ENCODE measurements around the gene EIF2B5. TPM values are rescaled to one million over a fixed set of nuclear protein-coding genes. Genes with fewer than 3 reads are reported as not detected.
"Not testable (repeated sequence)": the region's sequence is repeated elsewhere in the genome, so short reads cannot be mapped to it uniquely, and the experiment has no call there.

EIF2B5 gene
- polyA plus RNA-seq, 3 donors = 22.7 to 50.0 (median 24.1) TPM

DNA sequence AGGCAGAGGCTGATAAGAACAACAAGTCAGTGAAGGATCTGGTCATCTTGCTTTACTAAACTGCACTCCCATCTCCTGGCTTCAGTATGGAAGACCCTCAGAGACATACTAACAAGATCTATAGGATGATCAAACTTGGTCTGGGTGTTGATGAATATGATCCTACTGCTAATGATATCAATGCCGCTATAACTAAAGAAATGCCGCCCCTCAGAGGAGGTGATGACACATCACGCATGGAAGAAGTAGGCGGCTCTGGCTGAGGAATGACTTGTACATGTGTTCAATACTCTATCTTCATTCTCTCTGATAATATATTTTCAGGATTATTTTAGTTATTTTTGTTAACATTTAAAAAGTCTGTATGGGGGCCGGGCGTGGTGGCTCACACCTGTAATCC lies 17.5 kb upstream of the EIF2B5 start:
- Histone ChIP-seq H3K79me2 (ENCODE audit: insufficient read depth, low read length) (no peaks in the 10 kb centered on the region), H3K4me1 (ENCODE audit: control insufficient read depth in 1 of 2, insufficient read depth in 2 of 2, low read length in 2 of 2) (no peaks in the 10 kb centered on the region), H3K9ac (ENCODE audit: insufficient read depth, low read length, poor library complexity, severe bottlenecking) (no peak overlapping the region), H2AFZ (ENCODE audit: insufficient read depth, low read depth, low read length, poor library complexity, severe bottlenecking) (no peak overlapping the region), H3K4me2 (replicated peaks; ENCODE audit: extremely low read depth, low read length, poor library complexity, severe bottlenecking) (no peak overlapping the region), H3K27ac (ENCODE audit: low read depth in 1 of 2, low read length in 2 of 2) (no peak overlapping the region), H3K27me3 (ENCODE audit: control insufficient read depth in 2 of 2, insufficient read depth in 2 of 2, low read length in 2 of 2) (no peaks in the 10 kb centered on the region), H3K9me3 (replicated peaks in 1 of 2; ENCODE audit: control insufficient read depth in 1 of 2, insufficient read depth in 1 of 2, low read length in 2 of 2) (no peaks in the 10 kb centered on the region), H3K36me3 (replicated peaks in 1 of 2; ENCODE audit: control insufficient read depth in 1 of 2, insufficient read depth in 2 of 2, low read length in 2 of 2) (no peaks in the 10 kb centered on the region), H3K4me3 (replicated peaks in 1 of 3; ENCODE audit: low read depth in 2 of 3, low read length in 3 of 3) (no peak overlapping the region), H4K20me1 (ENCODE audit: insufficient read depth, low read length) (no peaks in the 10 kb centered on the region)
- H3K27ac Mint-ChIP-seq = no peak overlapping the region
- H3K9me3 Mint-ChIP-seq = peaks cover 0 to 6% (median 0%) of the 10 kb centered on the region in 7 donors
- no peak overlapping the region for H3K4me3 Mint-ChIP-seq
- peaks cover 3 to 6% (median 3%) of the 10 kb centered on the region in 3 donors for H3K27me3 Mint-ChIP-seq (ENCODE audit: low read depth in 3 of 3)
- DNase-seq = no peak
- intact Hi-C loops (cut with micrococcal nuclease) = no loop called here
- H3K36me3 Mint-ChIP-seq = no peaks in the 10 kb centered on the region
- WGBS (ENCODE audit: insufficient coverage) = no CpG with 5 or more reads among the region's 6 CpGs
- TF ChIP-seq, protein P1, sequence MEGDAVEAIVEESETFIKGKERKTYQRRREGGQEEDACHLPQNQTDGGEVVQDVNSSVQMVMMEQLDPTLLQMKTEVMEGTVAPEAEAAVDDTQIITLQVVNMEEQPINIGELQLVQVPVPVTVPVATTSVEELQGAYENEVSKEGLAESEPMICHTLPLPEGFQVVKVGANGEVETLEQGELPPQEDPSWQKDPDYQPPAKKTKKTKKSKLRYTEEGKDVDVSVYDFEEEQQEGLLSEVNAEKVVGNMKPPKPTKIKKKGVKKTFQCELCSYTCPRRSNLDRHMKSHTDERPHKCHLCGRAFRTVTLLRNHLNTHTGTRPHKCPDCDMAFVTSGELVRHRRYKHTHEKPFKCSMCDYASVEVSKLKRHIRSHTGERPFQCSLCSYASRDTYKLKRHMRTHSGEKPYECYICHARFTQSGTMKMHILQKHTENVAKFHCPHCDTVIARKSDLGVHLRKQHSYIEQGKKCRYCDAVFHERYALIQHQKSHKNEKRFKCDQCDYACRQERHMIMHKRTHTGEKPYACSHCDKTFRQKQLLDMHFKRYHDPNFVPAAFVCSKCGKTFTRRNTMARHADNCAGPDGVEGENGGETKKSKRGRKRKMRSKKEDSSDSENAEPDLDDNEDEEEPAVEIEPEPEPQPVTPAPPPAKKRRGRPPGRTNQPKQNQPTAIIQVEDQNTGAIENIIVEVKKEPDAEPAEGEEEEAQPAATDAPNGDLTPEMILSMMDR (IDR thresholded peaks at IDR 0.05) = no peak
- H3K4me1 Mint-ChIP-seq = peaks cover under 1% of the 10 kb centered on the region

DNA sequence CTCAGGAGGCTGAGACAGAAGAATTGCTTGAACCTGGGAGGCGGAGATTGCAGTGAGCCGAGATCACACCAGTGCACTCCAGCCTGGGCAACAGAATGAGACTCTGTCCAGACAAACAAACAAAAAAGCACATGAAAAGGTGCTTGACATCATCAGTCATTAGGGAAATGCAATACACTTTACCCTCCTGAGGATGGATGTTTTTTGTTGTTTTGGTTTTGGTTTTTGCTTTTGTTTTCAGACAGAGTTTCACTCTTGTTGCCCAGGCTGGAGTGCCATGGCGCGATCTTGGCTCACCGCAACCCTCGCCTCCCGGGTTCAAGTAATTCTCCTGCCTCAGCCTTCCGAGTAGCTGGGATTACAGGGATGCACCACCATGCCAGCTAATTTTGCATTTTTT lies 14.1 kb upstream of the EIF2B5 start:
- H3K27ac Mint-ChIP-seq; H3K79me2 ChIP-seq (ENCODE audit: insufficient read depth, low read length); H3K4me2 ChIP-seq (replicated peaks; ENCODE audit: extremely low read depth, low read length, poor library complexity, severe bottlenecking); H3K9ac ChIP-seq (ENCODE audit: insufficient read depth, low read length, poor library complexity, severe bottlenecking); H4K20me1 ChIP-seq (ENCODE audit: insufficient read depth, low read length); H3K36me3 ChIP-seq (replicated peaks in 1 of 2; ENCODE audit: control insufficient read depth in 1 of 2, insufficient read depth in 2 of 2, low read length in 2 of 2); H3K4me1 ChIP-seq (ENCODE audit: control insufficient read depth in 1 of 2, insufficient read depth in 2 of 2, low read length in 2 of 2); H3K27me3 Mint-ChIP-seq (ENCODE audit: low read depth in 3 of 3); H3K4me3 ChIP-seq (replicated peaks in 1 of 3; ENCODE audit: low read depth in 2 of 3, low read length in 3 of 3); DNase-seq; H3K27ac ChIP-seq (ENCODE audit: low read depth in 1 of 2, low read length in 2 of 2); H2AFZ ChIP-seq (ENCODE audit: insufficient read depth, low read depth, low read length, poor library complexity, severe bottlenecking); H3K9me3 Mint-ChIP-seq; intact Hi-C loops (cut with micrococcal nuclease); H3K4me1 Mint-ChIP-seq; H3K4me3 Mint-ChIP-seq; H3K9me3 ChIP-seq (replicated peaks in 1 of 2; ENCODE audit: control insufficient read depth in 1 of 2, insufficient read depth in 1 of 2, low read length in 2 of 2); H3K36me3 Mint-ChIP-seq; H3K27me3 ChIP-seq (ENCODE audit: control insufficient read depth in 2 of 2, insufficient read depth in 2 of 2, low read length in 2 of 2): not testable (repeated sequence)
- WGBS (ENCODE audit: insufficient coverage) = 98% methylated on average over 8 of the region's 8 CpGs
